Bronchial epithelial cell (primary cell): ENCODE data around the gene TAGAP. TPM values are rescaled to one million over a fixed set of nuclear protein-coding genes. Genes with fewer than 3 reads are reported as not detected.
"Not testable (repeated sequence)": the region's sequence is repeated elsewhere in the genome, so short reads cannot be mapped to it uniquely, and the experiment has no call there.

ENCODE experiments used
- DNase-seq: peaks from one replicate; pipeline ENCODE4 v3.0.0-alpha.2; 2010; ENCODE audit warnings: low read depth
- FAIRE-seq: peaks from 2 replicates; lab custom pipeline; 2011; peaks lifted over from hg19 to GRCh38; lab: Jason Lieb, UNC
- H3K27me3 ChIP-seq: 2 replicates; pipeline ENCODE4 v1.5.1; 2011; ENCODE audit warnings: low read length; ENCODE audit not compliant: control insufficient read depth, insufficient read depth
- H3K36me3 ChIP-seq: 2 replicates; pipeline ENCODE4 v1.5.1; 2011; ENCODE audit warnings: low read length; ENCODE audit not compliant: control insufficient read depth, insufficient read depth
- H3K4me3 ChIP-seq: 2 replicates; pipeline ENCODE4 v1.5.1; 2011; ENCODE audit warnings: mild to moderate bottlenecking, low read depth, low read length, control low read depth
- CTCF ChIP-seq: IDR thresholded peaks from 2 replicates; pipeline ENCODE4 v1.5.1; 2011; ENCODE audit warnings: mild to moderate bottlenecking, moderate library complexity, low read length, control low read depth, inconsistent platforms; ENCODE audit not compliant: insufficient read depth, severe bottlenecking
- total RNA-seq: library from RNA; depleted of rRNA; stranded (reverse); fragments of >200 nt; gene quantifications from 2 replicates; pipeline ENCODE4 v1.2.1, GENCODE V29; 2014

Gene TAGAP
- total RNA-seq, 1 donor from 2014 or later, result under 0.01 TPM

GRCh38 chr6:159023893-159024292 lies 20.9 kb downstream of the TAGAP start:
- TF ChIP-seq CTCF, result no peak
- no peaks in the 10 kb centered on the region for H3K27me3 ChIP-seq
- DNase-seq (no peak), FAIRE-seq (no peak)
- H3K36me3 ChIP-seq, result no peaks in the 10 kb centered on the region
- no peak overlapping the region for H3K4me3 ChIP-seq

DNA sequence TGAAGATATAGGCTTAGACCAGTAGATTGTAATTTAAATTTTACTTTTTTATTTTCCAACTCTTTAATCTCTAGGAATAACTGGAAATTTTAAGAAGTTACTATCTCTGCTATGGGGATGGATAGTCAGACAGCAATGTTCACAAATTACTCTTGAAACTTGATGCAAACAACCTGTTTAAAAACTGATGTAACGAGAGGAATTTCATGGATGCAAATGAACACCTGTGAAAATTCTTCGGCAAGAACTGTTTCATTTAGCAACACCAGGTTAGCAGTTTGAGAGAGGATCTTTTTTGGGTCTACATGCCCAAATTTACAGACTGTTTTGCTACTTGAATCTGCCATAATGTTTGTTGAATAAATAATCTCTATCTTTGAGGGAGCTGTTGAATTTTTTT lies 24.8 kb downstream of the TAGAP start:
- no peak for TF ChIP-seq CTCF
- FAIRE-seq, result no peak
- Histone ChIP-seq H3K4me3 (no peak overlapping the region), H3K36me3 (no peaks in the 10 kb centered on the region), H3K27me3 (no peaks in the 10 kb centered on the region)
- DNase-seq, result no peak

DNA sequence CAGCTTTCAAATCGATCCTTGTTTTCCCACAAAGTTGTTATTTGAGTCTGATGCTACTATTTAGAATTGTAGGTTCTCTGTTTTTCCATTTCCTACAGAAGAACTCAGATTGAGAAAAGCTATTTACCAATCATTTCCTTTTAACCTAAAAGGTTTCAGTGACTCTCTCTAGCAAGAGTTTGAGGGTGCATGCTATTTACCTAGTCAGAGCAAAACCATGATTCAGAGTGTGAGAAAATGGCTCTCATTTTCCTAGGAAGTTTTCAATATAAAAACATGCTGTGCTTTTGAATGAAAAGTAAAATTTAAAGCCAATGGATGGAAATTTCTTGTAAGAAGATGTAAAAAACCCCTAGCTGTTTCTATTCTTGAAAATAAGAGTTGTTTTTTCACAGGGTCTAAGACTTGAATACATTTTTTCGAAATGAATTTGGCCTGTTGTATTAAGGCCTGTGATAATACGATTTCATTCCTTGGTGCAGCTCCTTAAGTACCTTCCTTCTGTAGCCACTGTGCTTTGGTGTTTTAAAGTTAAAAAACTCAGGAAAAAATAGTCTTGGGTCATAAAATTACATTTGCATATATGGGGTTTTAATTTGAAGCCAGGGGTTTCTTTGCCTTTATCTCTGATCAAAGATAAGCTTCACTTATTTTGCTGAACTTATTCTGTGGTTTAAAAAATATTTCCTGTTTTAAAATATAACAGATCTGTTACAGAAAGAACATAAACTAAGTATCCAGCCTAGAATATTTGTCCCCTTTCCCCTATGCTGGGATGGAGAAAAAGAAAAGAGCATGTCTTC lies 26.8 kb downstream of the TAGAP start:
- TF ChIP-seq CTCF, result no peak
- DNase-seq (no peak), FAIRE-seq (no peak)
- Histone ChIP-seq H3K4me3 (no peak overlapping the region), H3K27me3 (no peaks in the 10 kb centered on the region), H3K36me3 (no peaks in the 10 kb centered on the region)

- Histone ChIP-seq H3K4me3 (no peak overlapping the region), H3K27me3 (no peaks in the 10 kb centered on the region), H3K36me3 (no peaks in the 10 kb centered on the region)
- FAIRE-seq, result no peak
- DNase-seq, result no peak
- no peak for TF ChIP-seq CTCF
Measured at GRCh38 chr6:159014406-159014805, 30.4 kb downstream of the TAGAP start.

GRCh38 chr6:159013229-159013628 lies 31.6 kb downstream of the TAGAP start:
- Histone ChIP-seq H3K4me3 (no peak overlapping the region), H3K36me3 (no peaks in the 10 kb centered on the region), H3K27me3 (no peaks in the 10 kb centered on the region)
- DNase-seq (no peak), FAIRE-seq (no peak)
- TF ChIP-seq CTCF, result no peak

- FAIRE-seq, result no peak
- DNase-seq, result no peak
- TF ChIP-seq CTCF, result no peak
Measured at GRCh38 chr6:159012201-159012600, 32.6 kb downstream of the TAGAP start.

DNA sequence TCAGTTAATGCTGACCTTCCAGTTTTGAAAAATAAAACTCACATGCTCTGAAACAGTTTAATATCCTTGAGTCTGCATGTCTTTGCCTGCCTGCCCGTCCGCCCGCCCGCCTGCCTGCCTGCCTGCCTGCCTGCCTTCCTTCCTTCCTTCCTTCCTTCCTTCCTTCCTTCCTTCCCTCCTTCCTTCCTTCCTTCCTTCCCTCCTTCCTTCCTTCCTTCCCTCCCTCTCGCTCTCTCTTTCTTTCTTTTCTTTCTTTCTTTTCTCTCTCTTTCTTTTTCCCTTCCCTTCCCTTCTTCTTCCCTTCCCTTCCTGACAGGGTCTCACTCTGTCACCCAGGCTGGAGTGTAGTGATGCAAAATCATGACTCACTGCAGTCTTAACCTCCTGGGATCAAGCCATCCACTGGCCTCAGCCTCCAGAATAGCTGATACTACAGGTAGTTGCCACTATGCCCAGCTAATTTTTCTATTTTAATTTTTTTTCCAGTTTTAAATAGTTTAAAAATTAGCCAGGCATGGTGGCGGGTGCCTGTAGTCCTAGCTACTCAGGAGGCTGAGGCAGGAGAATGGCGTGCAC lies 34.7 kb downstream of the TAGAP start:
- H3K4me3 ChIP-seq, H3K27me3 ChIP-seq, H3K36me3 ChIP-seq, FAIRE-seq: not testable (repeated sequence)
- peak; percentile 48 for DNase-seq

More at GRCh38 chr6:159012201-159012600, 32.6 kb downstream of the TAGAP start:
- Histone ChIP-seq H3K4me3 (no peak overlapping the region), H3K27me3 (no peaks in the 10 kb centered on the region), H3K36me3 (no peaks in the 10 kb centered on the region)
